Astrocyte of the spinal cord (primary cell): ENCODE measurements around the gene ASIC3.
"Not testable (repeated sequence)": the region's sequence is repeated elsewhere in the genome, so short reads cannot be mapped to it uniquely, and the experiment has no call there.

Source experiments
- DNase-seq: peaks from one replicate; pipeline ENCODE4 v3.0.0; 2011; ENCODE audit warnings: low read depth, low spot score
- H3K4me3 ChIP-seq: 2 replicates; pipeline ENCODE4 v1.5.1; 2011; ENCODE audit warnings: low read depth, mild to moderate bottlenecking, low read length, moderate library complexity
- CTCF ChIP-seq: IDR thresholded peaks from 2 replicates; pipeline ENCODE4 v1.5.1; 2012; ENCODE audit warnings: low read depth, mild to moderate bottlenecking, low read length, inconsistent platforms
- in situ Hi-C: cut with HindIII; loops from 2 replicates; pipeline ENCODE4 v1.10.0; 2017; ENCODE audit warnings: low sequenced_read_pairs

The ASIC3 gene

GRCh38 chr7:151010037-151010306 is 38.4 kb upstream of the ASIC3 start:
- H3K4me3 ChIP-seq, result no peak overlapping the region
- no peak for DNase-seq
- no peak for TF ChIP-seq CTCF
- in situ Hi-C loops, result no loop called here

- no peak overlapping the region for H3K4me3 ChIP-seq
- DNase-seq, result no peak
- in situ Hi-C loops, result no loop called here
- TF ChIP-seq CTCF, result no peak
Measured at GRCh38 chr7:151010307-151011096, 37.8 kb upstream of the ASIC3 start.

GRCh38 chr7:151011097-151011409 is 37.3 kb upstream of the ASIC3 start:
- in situ Hi-C loops, result no loop called here
- no peak overlapping the region for H3K4me3 ChIP-seq
- no peak for TF ChIP-seq CTCF
- no peak for DNase-seq

- DNase-seq, in situ Hi-C loops, H3K4me3 ChIP-seq: not testable (repeated sequence)
Measured at GRCh38 chr7:151011616-151012015, 36.7 kb upstream of the ASIC3 start.

GRCh38 chr7:151012031-151012692 is 36.2 kb upstream of the ASIC3 start:
- no peak for DNase-seq
- no peak overlapping the region for H3K4me3 ChIP-seq
- in situ Hi-C loops, result no loop called here
- no peak for TF ChIP-seq CTCF

GRCh38 chr7:151012911-151013347 is 35.4 kb upstream of the ASIC3 start:
- peak; percentile 78 for TF ChIP-seq CTCF
- peak; percentile 33 for DNase-seq
- no peak overlapping the region for H3K4me3 ChIP-seq
- in situ Hi-C loops, result no loop called here

GRCh38 chr7:151013356-151013732 is 35.0 kb upstream of the ASIC3 start:
- no peak overlapping the region for H3K4me3 ChIP-seq
- DNase-seq, result no peak
- TF ChIP-seq CTCF, result no peak
- in situ Hi-C loops, result no loop called here
